Thoracic aorta (tissue), 2 donors: Measurements from ENCODE around the gene LPCAT3. TPM values are rescaled to one million over a fixed set of nuclear protein-coding genes. Genes with fewer than 3 reads are reported as not detected.

Experiments used
- ATAC-seq: fragments of 150-250 bp; one replicate; pipeline ENCODE4 v1.8.0; 2017; ENCODE audit warnings: low read depth; ENCODE audit not compliant: insufficient number of reproducible peaks, low FRiP score
- DNase-seq: peaks from one replicate; pipeline ENCODE4 v3.0.0-alpha.2; 2020; ENCODE audit warnings: low spot score
- H3K27ac ChIP-seq, 2 donors: fragments of 200-600 bp; sonication (generic); 1 replicate in 1 of 2; 2 replicates in 1 of 2; pipeline ENCODE4 v1.5.1; 2016; ENCODE audit warnings: mild to moderate bottlenecking in 2 of 2, moderate library complexity in 2 of 2
- H3K27me3 ChIP-seq: fragments of 200-600 bp; sonication (generic); replicated peaks from 2 replicates; pipeline ENCODE4 v1.6.0; 2016; ENCODE audit warnings: mild to moderate bottlenecking; ENCODE audit not compliant: insufficient read depth
- H3K36me3 ChIP-seq: fragments of 200-600 bp; sonication (generic); one replicate; pipeline ENCODE4 v1.5.1; 2016
- H3K4me1 ChIP-seq, 2 donors: fragments of 200-600 bp; sonication (generic); 1 replicate in 1 of 2; 2 replicates in 1 of 2; pipeline versions ENCODE4 v1.5.1 to v1.6.0; 2016; ENCODE audit warnings: low read depth in 2 of 2, mild to moderate bottlenecking in 1 of 2; ENCODE audit not compliant: control insufficient read depth in 1 of 2
- H3K4me3 ChIP-seq: fragments of 200-600 bp; sonication (generic); 2 replicates; pipeline ENCODE4 v1.5.1; 2016; ENCODE audit warnings: mild to moderate bottlenecking
- H3K9me3 ChIP-seq: fragments of 200-600 bp; sonication (generic); 2 replicates; pipeline ENCODE4 v1.5.1; 2016
- total RNA-seq, 2 donors: library from RNA; depleted of rRNA; stranded (reverse); fragments of >200 nt; gene quantifications; one replicate each; pipeline versions ENCODE4 v1.1.0 to v1.2.3, GENCODE V29; 2016
- TF ChIP-seq, protein P1 (sequence below): fragments of 200-600 bp; sonication (generic); IDR thresholded peaks from one replicate; pipeline ENCODE4 v1.5.1; 2019; ENCODE audit warnings: antibody characterized with exemption

Gene LPCAT3
- total RNA-seq, 2 donors from 2014 or later = 40.5 to 51.9 TPM

DNA sequence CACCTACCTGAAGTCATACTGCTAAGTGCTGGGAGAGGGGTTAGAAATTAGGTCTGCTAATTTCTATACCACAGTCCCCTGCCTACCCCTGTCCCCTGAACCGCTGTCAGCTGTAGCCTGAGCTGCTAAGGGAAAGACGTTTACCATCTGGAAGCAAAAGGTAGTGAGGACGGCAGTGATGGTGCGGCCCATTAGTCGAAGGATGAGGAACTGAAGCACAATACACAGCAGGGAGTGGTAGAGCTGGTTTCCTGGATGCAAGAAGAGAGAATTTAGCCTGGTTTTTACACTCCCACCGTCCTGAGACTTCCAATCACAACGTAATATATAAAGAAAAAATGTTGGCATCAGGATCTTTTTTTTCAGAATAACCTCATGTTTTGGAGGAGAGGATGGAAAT, 35.7 kb downstream of the LPCAT3 start:
- H3K4me3 ChIP-seq = no peak overlapping the region
- TF ChIP-seq, protein P1, sequence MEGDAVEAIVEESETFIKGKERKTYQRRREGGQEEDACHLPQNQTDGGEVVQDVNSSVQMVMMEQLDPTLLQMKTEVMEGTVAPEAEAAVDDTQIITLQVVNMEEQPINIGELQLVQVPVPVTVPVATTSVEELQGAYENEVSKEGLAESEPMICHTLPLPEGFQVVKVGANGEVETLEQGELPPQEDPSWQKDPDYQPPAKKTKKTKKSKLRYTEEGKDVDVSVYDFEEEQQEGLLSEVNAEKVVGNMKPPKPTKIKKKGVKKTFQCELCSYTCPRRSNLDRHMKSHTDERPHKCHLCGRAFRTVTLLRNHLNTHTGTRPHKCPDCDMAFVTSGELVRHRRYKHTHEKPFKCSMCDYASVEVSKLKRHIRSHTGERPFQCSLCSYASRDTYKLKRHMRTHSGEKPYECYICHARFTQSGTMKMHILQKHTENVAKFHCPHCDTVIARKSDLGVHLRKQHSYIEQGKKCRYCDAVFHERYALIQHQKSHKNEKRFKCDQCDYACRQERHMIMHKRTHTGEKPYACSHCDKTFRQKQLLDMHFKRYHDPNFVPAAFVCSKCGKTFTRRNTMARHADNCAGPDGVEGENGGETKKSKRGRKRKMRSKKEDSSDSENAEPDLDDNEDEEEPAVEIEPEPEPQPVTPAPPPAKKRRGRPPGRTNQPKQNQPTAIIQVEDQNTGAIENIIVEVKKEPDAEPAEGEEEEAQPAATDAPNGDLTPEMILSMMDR = no peak
- no peaks in the 10 kb centered on the region for H3K9me3 ChIP-seq
- DNase-seq = no peak
- H3K27me3 ChIP-seq = no peaks in the 10 kb centered on the region
- H3K27ac ChIP-seq = no peak overlapping the region
- H3K4me1 ChIP-seq = no peaks in the 10 kb centered on the region
- peaks cover 40% of the 10 kb centered on the region for H3K36me3 ChIP-seq
- ATAC-seq = no peak

DNA sequence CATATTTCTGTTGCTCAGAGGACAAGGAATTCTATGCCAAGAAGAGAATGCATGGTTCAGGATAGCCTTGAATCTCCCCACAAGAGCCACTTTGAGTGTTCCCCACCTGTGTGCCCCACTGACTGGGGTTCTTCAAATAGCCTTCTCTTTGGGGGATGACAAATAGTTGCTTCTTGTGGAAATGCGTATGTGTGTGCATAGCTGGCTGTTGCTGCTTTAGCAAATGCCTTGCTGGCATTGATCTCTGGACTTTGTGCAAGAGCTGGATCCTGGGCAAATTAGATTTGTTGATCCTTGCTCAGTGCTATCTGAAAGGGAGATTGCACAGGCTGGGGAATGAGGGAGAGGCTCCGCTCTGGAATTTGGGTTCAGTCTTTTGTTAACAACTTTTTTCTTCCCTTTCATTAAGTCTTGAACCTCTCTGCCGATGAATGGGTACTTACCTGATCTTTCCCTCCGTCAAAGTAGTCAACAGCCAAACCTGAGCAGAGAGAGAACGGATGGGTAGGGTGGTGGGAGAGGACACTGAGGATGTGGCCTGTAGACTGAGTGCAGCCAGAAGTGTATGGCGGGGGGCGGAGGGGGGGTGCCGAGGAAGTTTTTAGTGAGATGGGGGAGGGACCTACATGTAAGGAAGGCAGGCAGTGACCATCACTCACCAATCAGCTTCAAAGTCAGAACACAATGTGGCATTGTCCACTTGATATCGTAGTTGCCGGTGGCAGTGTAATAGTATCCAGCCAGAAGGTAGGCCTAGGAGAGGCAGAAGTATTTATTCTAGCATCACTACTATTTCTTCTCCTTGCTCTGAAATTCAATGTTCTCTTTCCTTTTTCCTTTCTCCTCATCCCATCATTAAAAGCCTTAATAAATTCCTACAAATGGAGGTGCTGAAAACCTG, 36.9 kb downstream of the LPCAT3 start:
- ATAC-seq = no peak
- TF ChIP-seq, protein P1 = no peak
- H3K27ac ChIP-seq = no peak overlapping the region
- no peaks in the 10 kb centered on the region for H3K27me3 ChIP-seq
- no peaks in the 10 kb centered on the region for H3K4me1 ChIP-seq
- peaks cover 47% of the 10 kb centered on the region for H3K36me3 ChIP-seq
- no peak overlapping the region for H3K4me3 ChIP-seq
- no peaks in the 10 kb centered on the region for H3K9me3 ChIP-seq
- no peak for DNase-seq

DNA sequence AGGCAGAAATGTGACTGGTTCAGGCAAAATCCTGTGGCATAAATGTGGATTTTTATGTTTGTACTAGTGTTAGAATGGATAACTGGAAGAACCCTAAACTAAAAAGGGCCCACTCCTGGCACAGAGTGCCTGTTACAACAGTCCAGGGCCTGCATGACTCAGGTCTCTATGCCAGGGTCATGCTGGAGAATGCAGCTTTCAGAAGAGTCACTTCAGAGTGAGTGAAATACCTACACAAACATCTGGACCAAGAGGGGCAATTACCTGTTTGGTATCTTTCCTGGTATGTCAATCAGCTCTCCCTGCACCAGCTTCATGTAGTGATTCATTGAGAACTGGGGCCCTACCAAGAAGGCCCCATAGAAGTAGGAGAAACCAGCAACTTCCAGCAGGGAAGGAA, 37.5 kb downstream of the LPCAT3 start:
- Histone ChIP-seq H3K9me3 (no peaks in the 10 kb centered on the region), H3K27ac (no peak overlapping the region), H3K4me3 (no peak overlapping the region), H3K27me3 (no peaks in the 10 kb centered on the region), H3K36me3 (peaks cover 53% of the 10 kb centered on the region), H3K4me1 (no peaks in the 10 kb centered on the region)
- TF ChIP-seq, protein P1 = no peak
- DNase-seq (no peak), ATAC-seq (no peak)

DNA sequence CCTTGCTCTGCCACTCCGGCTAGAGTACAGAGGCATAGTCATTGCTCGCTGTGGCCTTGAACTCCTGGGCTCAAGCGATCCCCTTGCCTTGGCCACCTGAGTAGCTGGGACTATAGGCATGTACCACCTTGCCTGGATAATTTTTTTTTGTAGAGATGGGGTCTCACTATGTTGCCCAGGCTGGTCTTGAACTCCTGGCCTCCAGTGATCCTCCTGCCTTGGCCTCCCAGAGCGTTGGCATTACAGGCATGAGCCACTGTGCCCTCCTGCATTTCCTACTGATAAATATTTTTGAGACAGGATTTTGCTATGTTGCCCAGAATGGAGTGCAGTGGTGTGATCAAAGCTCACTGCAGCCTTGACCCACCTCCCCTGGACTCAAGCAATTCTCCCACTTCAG, 38.2 kb downstream of the LPCAT3 start:
- Histone ChIP-seq H3K4me3 (no peak overlapping the region), H3K27ac (no peak overlapping the region), H3K4me1 (no peaks in the 10 kb centered on the region), H3K36me3 (peaks cover 59% of the 10 kb centered on the region), H3K27me3 (no peaks in the 10 kb centered on the region), H3K9me3 (no peaks in the 10 kb centered on the region)
- ATAC-seq (no peak), DNase-seq (no peak)
- TF ChIP-seq, protein P1 = no peak

DNA sequence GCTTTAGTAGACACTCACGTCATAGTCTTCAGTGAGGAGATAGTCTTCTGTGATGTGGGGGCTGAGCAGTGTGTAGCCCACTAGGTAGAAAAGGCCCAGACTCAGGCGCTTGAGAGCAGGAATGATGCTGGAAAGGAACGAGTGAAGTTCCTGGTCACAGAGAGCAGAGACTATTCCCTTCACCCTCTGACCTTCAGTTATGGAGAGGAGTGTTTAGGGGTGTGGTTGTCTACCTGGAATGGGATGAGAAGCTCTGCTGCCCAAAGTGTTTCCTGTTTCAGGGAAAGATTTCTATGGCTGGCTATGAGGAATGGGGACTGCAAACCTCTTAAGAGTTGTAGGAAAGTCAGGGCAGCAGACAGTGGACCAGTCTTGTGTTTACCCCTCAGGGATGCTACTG, 38.8 kb downstream of the LPCAT3 start:
- H3K9me3 ChIP-seq = no peaks in the 10 kb centered on the region
- no peaks in the 10 kb centered on the region for H3K27me3 ChIP-seq
- no peaks in the 10 kb centered on the region for H3K4me1 ChIP-seq
- TF ChIP-seq, protein P1 = no peak
- H3K36me3 ChIP-seq = peaks cover 64% of the 10 kb centered on the region
- no peak overlapping the region for H3K4me3 ChIP-seq
- DNase-seq (no peak), ATAC-seq (no peak)
- H3K27ac ChIP-seq = no peak overlapping the region
